Pancreas (tissue), 10 donors: ENCODE results near the gene ATXN2L. TPM values are rescaled to one million over a fixed set of nuclear protein-coding genes. Genes with fewer than 3 reads are reported as not detected.

Experiments
- ATAC-seq, 4 donors: fragments of 200-7000 bp; cut with Tn5 transposase; one replicate each; pipeline versions ENCODE4 v1.8.0 to v1.9.1; 2020; ENCODE audit warnings: mild to moderate bottlenecking in 4 of 4, moderate library complexity in 4 of 4
- DNase-seq, 6 donors: peaks; one replicate each; pipeline ENCODE4 v3.0.0-alpha.2; 2020
- FAIRE-seq: peaks from 2 replicates; lab custom pipeline; 2012; peaks lifted over from hg19 to GRCh38; lab: Jason Lieb, UNC
- H3K27ac ChIP-seq, 4 donors: fragments of 200-600 bp; sonication (generic); 1 replicate in 3 of 4; 2 replicates in 1 of 4; pipeline versions ENCODE4 v1.5.0 to v1.8.0; 2020
- H3K27me3 ChIP-seq, 4 donors: fragments of 200-600 bp; one replicate each; pipeline ENCODE4 v1.8.0; 2021
- H3K36me3 ChIP-seq, 3 donors: fragments of 200-600 bp; sonication (generic) in 1 of 3; one replicate each; pipeline versions ENCODE4 v1.5.0 to v1.8.0; 2020 to 2021
- H3K4me1 ChIP-seq, 3 donors: fragments of 200-600 bp; one replicate each; pipeline ENCODE4 v1.8.0; 2021
- H3K4me3 ChIP-seq, 4 donors: fragments of 200-600 bp; sonication (generic) in 2 of 4; one replicate each; pipeline versions ENCODE4 v1.5.0 to v1.8.0; 2020 to 2021
- H3K9me3 ChIP-seq, 4 donors: fragments of 200-600 bp; one replicate each; pipeline ENCODE4 v1.8.0; 2021
- CTCF ChIP-seq, 4 donors: fragments of 200-600 bp; sonication (generic) in 3 of 4; IDR thresholded peaks; one replicate each; pipeline versions ENCODE4 v1.5.0 to v1.8.0; 2021; ENCODE audit warnings: antibody characterized with exemption in 4 of 4
- WGBS, 2 donors: extraction: QIAGEN DNeasy Blood & Tissue Kit; methylation state at CpG; one replicate each; pipeline ENCODE4 v1.1.7; 2013; 5-methylcytosine and 5-hydroxymethylcytosine counted together
- intact Hi-C, 3 donors: fragments of 100-400 bp; cut with DNase I; formaldehyde crosslinking; loops; one replicate each; pipeline versions ENCODE4 v1.11.1 to v1.14.2; 2022
- polyA plus RNA-seq, 2 donors: library from polyadenylated mRNA; stranded (reverse); fragments of 200-250 nt; gene quantifications; one replicate each; pipeline ENCODE4 v1.2.3, GENCODE V29; 2013
- total RNA-seq, 6 donors: library from RNA; stranded (reverse); fragmentation: NEBNext Ultra II Directional in 4 of 6; extraction: Animal tissue kit (Norgen Biotek cat#: 25700) in 4 of 6; gene quantifications; one replicate each; pipeline versions ENCODE4 v1.2.1 to v1.2.4, GENCODE V29; 2021 to 2023
- donor health status: healthy with polysubstance abuse.
- donor health status: DM: no; HTN: no; CAD: no; lungs with moderate emphysema.
- donor health status: DM: no; HTN: no; CAD: no.
- donor health status: control.
- donor health status: control.
- donor health status: Bipolar disorder and iron deficiency.
- donor health status: DM: yes; HTN: yes; CAD: no.
- donor health status: DM: no; HTN: no; CAD: no.
- donor health status: DM: no; HTN: no; CAD: no.
- donor health status: DM: yes; HTN: yes; CAD: no.

Gene ATXN2L
- total and polyA plus RNA-seq, 8 donors: 40.3 to 116 (median 60.0) TPM

DNA sequence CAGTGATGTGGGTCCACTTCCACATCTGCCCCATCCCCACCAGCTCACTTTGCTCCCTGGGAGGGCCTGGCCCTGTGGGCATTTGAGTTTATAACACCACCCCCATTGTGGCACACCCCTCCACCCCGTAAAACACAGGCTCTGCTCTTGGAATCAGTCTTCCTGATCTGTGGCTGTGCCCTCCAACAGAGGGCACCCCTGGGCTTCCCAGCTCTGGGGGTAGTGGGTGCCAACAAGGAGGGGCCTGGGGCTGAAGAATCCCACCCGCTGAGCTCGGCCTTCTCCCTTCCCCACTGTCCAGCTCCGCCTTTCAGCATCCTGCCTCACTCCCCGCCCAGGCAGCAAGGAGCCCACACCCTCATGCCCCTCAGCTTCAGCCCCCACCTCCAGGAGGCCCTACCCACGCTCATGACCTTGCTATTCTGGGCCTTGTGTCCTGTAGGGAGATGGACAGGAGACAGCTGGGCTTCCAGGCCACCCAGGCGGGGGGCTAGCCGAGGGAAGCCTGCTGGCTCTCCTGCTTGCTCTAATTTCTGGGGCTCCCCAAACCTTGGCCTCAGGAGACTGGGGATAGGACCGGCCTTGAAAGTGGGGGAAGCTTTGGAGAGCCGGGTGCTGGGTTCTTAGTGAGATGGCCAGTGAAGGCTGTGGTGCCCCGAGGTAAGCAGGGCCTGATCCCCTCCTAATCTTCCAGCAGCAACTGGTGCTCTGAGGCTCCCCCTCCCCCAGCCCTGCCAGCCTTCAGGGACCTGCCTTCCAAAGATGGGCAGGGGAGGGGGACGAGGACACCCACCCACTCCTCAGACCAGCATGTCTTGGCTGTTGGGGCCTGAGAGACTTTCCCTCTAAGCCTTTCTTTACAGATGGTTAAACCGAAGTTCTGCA lies 52.6 kb downstream of the ATXN2L start:
- no peak overlapping the region for H3K27ac ChIP-seq
- H3K4me3 ChIP-seq: no peak overlapping the region
- no peak for TF ChIP-seq CTCF (IDR thresholded peaks at IDR 0.05)
- H3K4me1 ChIP-seq: peaks cover 0 to 8% (median 0%) of the 10 kb centered on the region in 3 donors
- FAIRE-seq (no peak), ATAC-seq (no peak), DNase-seq (no peak)
- H3K27me3 ChIP-seq: no peaks in the 10 kb centered on the region
- peaks cover 0 to 4% (median 0%) of the 10 kb centered on the region in 3 donors for H3K36me3 ChIP-seq
- intact Hi-C loops: no loop called here
- WGBS, 2 donors: 63 to 66% methylated on average over 10 to 13 of the region's 13 CpGs
- no peaks in the 10 kb centered on the region for H3K9me3 ChIP-seq

- Histone ChIP-seq H3K4me3 (no peak overlapping the region), H3K36me3 (peaks cover 0 to 3% (median 0%) of the 10 kb centered on the region in 3 donors), H3K27ac (no peak overlapping the region), H3K4me1 (peaks cover 0 to 9% (median 0%) of the 10 kb centered on the region in 3 donors), H3K27me3 (no peaks in the 10 kb centered on the region), H3K9me3 (no peaks in the 10 kb centered on the region)
- DNase-seq: no peak
- TF ChIP-seq CTCF (IDR thresholded peaks at IDR 0.05): no peak
- FAIRE-seq: no peak
- no peak for ATAC-seq
- intact Hi-C loops: no loop called here
- WGBS, 2 donors: 58 to 60% methylated on average over 17 of the region's 17 CpGs
Observed at GRCh38 chr16:28876019-28876659, 53.3 kb downstream of the ATXN2L start.

DNA sequence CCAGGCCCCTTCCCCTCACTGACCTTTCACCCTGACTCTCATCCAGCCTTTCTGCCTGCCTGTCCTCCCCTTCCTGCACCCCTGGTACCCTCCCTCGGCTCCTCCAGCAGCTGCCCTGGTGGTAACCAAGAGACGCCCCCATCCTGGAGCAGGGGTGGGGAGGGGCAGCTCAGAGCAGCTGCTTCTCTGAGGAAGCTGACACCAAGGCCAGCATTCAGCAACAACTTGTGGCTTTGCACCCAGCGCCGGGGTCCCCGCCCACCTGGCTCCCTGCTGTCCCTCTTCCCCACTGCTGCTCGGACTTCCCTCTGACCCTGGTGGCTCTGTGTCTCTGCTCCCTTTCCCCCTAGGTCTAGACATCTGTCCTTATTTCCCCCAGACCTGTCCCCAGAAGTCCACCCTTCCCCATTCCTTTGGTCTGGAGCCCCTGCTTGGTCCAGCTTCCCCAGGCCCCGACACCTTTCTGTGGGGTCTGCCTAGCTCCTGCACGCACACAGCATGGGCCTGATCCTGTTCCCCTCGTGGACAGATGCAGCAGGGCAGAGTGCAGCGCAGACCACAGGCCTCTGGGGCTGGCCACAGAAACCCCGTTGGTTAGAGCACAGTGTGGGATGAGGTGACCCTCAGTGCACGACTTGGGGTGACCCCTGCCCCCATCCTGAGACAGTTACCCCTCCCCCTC lies 54.3 kb downstream of the ATXN2L start:
- intact Hi-C loops: no loop called here
- ATAC-seq: no peak
- 53 to 59% methylated on average over 12 of the region's 12 CpGs for WGBS, 2 donors
- no peak for FAIRE-seq
- DNase-seq: no peak
- H3K27me3 ChIP-seq: no peaks in the 10 kb centered on the region
- no peak overlapping the region for H3K4me3 ChIP-seq
- H3K9me3 ChIP-seq: no peaks in the 10 kb centered on the region
- H3K4me1 ChIP-seq: peaks cover 0 to 9% (median 0%) of the 10 kb centered on the region in 3 donors
- H3K27ac ChIP-seq: no peak overlapping the region
- H3K36me3 ChIP-seq: no peaks in the 10 kb centered on the region
- no peak for TF ChIP-seq CTCF (IDR thresholded peaks at IDR 0.05)

GRCh38 chr16:28877655-28878000 lies 54.8 kb downstream of the ATXN2L start:
- DNase-seq (no peak), FAIRE-seq (no peak), ATAC-seq (no peak)
- Histone ChIP-seq H3K27me3 (no peaks in the 10 kb centered on the region), H3K4me3 (no peak overlapping the region), H3K9me3 (no peaks in the 10 kb centered on the region), H3K36me3 (no peaks in the 10 kb centered on the region), H3K27ac (no peak overlapping the region), H3K4me1 (peaks cover 0 to 9% (median 0%) of the 10 kb centered on the region in 3 donors)
- TF ChIP-seq CTCF (IDR thresholded peaks at IDR 0.05): no peak
- intact Hi-C loops: no loop called here
- WGBS, 2 donors: 32 to 74% methylated on average over 2 of the region's 2 CpGs
